ENCODE data around the gene TREH.

DNA sequence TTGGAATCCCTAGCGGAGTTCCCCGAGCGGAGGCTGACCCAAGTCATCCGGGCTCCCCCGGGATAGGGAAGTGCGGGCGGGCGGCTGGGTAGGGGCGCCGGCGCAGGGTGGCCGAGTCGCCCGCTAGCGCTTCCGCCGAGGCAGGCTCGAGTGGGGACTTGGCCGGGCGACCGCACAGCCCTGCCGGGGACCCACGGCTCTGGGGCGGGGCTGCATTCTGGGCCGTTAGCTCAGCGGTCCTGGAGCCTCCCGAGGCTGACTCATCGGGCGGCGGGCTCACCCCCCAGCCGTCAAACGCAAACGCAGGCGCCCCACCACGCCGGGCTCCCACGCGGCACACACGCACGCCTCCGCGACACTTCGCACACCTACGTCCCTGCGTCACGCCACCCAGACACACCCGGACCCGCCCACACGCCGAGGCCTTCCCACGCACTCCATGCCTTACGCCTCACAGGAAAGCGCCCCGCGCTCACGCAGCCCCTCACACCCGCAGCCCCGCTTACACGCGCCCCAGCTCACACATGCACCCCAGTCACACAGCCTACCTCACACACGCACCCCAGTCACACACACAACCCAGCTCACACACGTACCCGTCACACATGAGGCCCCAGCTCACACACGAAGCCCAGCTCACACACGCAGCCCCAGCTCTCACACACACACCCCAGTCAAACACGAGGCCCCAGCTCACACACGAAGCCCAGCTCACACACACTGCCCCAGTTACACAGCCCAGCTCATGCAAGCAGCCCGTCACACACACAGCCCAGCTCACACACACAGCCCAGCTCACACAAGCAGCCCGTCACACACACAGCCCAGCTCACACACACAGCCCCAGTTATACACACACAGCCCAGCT lies 70.9 kb downstream of the TREH start:
- TF ChIP-seq EP300 (conservative IDR thresholded peaks at IDR 0.05; ENCODE audit: poor library complexity, severe bottlenecking) (no peak), POLR2AphosphoS5 (IDR thresholded peaks at IDR 0.05) (no peak), SMC3 (conservative IDR thresholded peaks at IDR 0.05; ENCODE audit: poor library complexity) (no peak), TAF1 (IDR thresholded peaks at IDR 0.05; ENCODE audit: low read depth) (no peak), MXI1 (conservative IDR thresholded peaks at IDR 0.05; ENCODE audit: poor library complexity, severe bottlenecking) (no peak)
- TF ChIP-seq, protein P1, sequence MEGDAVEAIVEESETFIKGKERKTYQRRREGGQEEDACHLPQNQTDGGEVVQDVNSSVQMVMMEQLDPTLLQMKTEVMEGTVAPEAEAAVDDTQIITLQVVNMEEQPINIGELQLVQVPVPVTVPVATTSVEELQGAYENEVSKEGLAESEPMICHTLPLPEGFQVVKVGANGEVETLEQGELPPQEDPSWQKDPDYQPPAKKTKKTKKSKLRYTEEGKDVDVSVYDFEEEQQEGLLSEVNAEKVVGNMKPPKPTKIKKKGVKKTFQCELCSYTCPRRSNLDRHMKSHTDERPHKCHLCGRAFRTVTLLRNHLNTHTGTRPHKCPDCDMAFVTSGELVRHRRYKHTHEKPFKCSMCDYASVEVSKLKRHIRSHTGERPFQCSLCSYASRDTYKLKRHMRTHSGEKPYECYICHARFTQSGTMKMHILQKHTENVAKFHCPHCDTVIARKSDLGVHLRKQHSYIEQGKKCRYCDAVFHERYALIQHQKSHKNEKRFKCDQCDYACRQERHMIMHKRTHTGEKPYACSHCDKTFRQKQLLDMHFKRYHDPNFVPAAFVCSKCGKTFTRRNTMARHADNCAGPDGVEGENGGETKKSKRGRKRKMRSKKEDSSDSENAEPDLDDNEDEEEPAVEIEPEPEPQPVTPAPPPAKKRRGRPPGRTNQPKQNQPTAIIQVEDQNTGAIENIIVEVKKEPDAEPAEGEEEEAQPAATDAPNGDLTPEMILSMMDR (IDR thresholded peaks at IDR 0.05; ENCODE audit: poor library complexity, severe bottlenecking), result no peak
